Nephron (organoid): ENCODE data around the gene PRIMPOL.

Experiments
- H3K27ac Mint-ChIP-seq, 3 experiments: 2 replicates each; pipeline ENCODE4 v1.8.0; 2020; ENCODE audit warnings: mixed read lengths in 3 of 3, mild to moderate bottlenecking in 2 of 3, moderate library complexity in 1 of 3
- H3K27me3 Mint-ChIP-seq: 2 replicates; pipeline ENCODE4 v1.8.0; 2021; ENCODE audit warnings: low read depth, mild to moderate bottlenecking, moderate library complexity, mixed read lengths
- H3K36me3 Mint-ChIP-seq: 2 replicates; pipeline ENCODE4 v1.8.0; 2020; ENCODE audit warnings: low read depth, mixed read lengths
- H3K4me1 Mint-ChIP-seq: 2 replicates; pipeline ENCODE4 v1.8.0; 2020; ENCODE audit warnings: mixed read lengths
- H3K4me3 Mint-ChIP-seq, 3 experiments: 2 replicates each; pipeline ENCODE4 v1.8.0; 2020; ENCODE audit warnings: mild to moderate bottlenecking in 3 of 3, mixed read lengths in 3 of 3, moderate library complexity in 2 of 3
- H3K9me3 Mint-ChIP-seq: 2 replicates; pipeline ENCODE4 v1.8.0; 2020; ENCODE audit warnings: mixed read lengths
- TF ChIP-seq, protein P1 (sequence below), 3 experiments: fragments of 200-600 bp; sonication (generic); IDR thresholded peaks; one replicate each; pipeline ENCODE4 v1.5.0; 2021; ENCODE audit warnings: antibody characterized with exemption in 3 of 3; ENCODE audit not compliant: unreplicated experiment in 3 of 3

The PRIMPOL gene

DNA sequence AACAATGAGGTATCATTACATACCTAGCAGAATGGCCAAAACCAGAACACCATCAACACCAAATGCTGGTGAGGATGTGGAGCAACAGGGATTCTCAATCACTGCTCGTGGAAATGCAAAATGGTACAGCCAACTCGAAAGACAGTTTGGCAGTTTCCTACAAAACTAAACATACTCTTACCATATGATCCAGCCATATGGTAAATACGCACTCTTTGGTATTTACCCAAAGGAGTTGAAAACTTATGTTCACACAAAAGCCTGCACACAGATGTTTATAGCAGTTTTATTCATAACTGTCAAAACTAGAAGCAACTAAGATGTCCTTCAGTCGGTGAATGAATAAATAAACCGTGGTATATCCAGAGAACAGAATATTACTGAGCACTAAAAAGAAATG lies 8.1 kb upstream of the PRIMPOL start:
- no peaks in the 10 kb centered on the region for H3K9me3 Mint-ChIP-seq
- peaks cover 42% of the 10 kb centered on the region for H3K36me3 Mint-ChIP-seq
- no peak overlapping the region for H3K4me3 Mint-ChIP-seq
- TF ChIP-seq, protein P1, sequence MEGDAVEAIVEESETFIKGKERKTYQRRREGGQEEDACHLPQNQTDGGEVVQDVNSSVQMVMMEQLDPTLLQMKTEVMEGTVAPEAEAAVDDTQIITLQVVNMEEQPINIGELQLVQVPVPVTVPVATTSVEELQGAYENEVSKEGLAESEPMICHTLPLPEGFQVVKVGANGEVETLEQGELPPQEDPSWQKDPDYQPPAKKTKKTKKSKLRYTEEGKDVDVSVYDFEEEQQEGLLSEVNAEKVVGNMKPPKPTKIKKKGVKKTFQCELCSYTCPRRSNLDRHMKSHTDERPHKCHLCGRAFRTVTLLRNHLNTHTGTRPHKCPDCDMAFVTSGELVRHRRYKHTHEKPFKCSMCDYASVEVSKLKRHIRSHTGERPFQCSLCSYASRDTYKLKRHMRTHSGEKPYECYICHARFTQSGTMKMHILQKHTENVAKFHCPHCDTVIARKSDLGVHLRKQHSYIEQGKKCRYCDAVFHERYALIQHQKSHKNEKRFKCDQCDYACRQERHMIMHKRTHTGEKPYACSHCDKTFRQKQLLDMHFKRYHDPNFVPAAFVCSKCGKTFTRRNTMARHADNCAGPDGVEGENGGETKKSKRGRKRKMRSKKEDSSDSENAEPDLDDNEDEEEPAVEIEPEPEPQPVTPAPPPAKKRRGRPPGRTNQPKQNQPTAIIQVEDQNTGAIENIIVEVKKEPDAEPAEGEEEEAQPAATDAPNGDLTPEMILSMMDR (IDR thresholded peaks at IDR 0.05; ENCODE audit: unreplicated experiment in 3 of 3): no peak
- H3K27me3 Mint-ChIP-seq: no peaks in the 10 kb centered on the region
- H3K4me1 Mint-ChIP-seq: peaks cover 10% of the 10 kb centered on the region
- H3K27ac Mint-ChIP-seq: no peak overlapping the region

DNA sequence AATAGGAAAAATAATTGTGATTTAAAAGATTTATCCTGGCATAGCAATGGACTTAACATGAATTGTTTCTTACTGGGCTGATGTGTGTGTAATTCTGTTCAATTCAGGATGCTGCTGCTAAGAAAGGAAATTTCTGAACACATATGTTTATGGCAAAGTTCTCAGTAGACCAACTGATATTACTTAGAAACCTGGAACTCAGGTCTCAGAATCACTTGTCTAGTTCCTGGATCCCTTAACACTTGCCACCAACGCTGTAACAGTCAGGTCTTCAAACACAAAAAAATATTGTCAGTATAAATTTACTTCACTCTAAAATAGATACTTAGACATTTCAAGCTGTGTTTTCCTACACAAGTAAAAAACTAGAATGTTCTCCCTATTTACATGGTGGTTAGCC lies 5.8 kb upstream of the PRIMPOL start:
- no peak overlapping the region for H3K4me3 Mint-ChIP-seq
- H3K36me3 Mint-ChIP-seq: peaks cover 30% of the 10 kb centered on the region
- no peaks in the 10 kb centered on the region for H3K9me3 Mint-ChIP-seq
- TF ChIP-seq, protein P1 (IDR thresholded peaks at IDR 0.05; ENCODE audit: unreplicated experiment in 3 of 3): no peak
- no peak overlapping the region for H3K27ac Mint-ChIP-seq
- peaks cover 28% of the 10 kb centered on the region for H3K4me1 Mint-ChIP-seq
- H3K27me3 Mint-ChIP-seq: no peaks in the 10 kb centered on the region

DNA sequence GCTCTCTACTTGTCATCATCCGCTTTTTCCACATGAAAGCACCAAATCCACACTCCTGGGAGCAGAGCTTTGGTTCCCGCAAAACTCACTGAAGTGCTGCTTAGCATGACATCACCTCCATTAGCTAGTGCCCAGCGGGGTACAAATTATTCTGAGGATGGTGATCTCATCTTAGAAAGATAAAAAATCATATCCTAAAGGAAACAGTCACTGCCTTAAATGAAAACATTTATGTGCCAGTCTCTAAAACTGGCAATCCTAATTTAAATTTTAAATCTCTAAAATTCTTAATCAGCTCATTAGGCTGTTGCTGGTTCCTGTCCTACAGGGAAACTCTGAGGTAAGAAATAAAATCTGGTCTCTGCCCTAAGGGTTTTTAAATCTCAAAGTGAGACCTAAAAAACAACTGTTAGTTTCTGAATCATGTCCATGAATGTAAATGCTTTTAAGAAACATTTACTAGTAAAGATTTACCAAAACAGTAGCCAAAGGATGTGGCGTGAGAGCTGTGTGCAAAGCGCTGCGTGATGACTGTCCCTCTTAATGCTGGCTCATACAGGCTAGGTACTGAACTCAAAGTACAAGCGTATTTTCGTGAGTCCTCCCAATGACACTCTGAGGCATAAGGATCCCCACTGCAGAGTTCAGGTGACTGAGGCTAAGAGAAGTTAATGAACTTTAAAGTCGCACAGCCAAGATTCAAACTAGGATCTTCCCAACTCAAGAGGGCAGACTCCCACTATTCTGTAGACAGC lies 4.8 kb upstream of the PRIMPOL start:
- H3K4me1 Mint-ChIP-seq: peaks cover 28% of the 10 kb centered on the region
- no peaks in the 10 kb centered on the region for H3K9me3 Mint-ChIP-seq
- peak overlapping the region in 2 of 3 experiments; percentile 9 to 24 for H3K27ac Mint-ChIP-seq
- H3K36me3 Mint-ChIP-seq: peaks cover 25% of the 10 kb centered on the region
- H3K4me3 Mint-ChIP-seq: peak overlapping the region in 1 of 3 experiments; percentile 14
- H3K27me3 Mint-ChIP-seq: no peaks in the 10 kb centered on the region
- TF ChIP-seq, protein P1 (IDR thresholded peaks at IDR 0.05; ENCODE audit: unreplicated experiment in 3 of 3): no peak

DNA sequence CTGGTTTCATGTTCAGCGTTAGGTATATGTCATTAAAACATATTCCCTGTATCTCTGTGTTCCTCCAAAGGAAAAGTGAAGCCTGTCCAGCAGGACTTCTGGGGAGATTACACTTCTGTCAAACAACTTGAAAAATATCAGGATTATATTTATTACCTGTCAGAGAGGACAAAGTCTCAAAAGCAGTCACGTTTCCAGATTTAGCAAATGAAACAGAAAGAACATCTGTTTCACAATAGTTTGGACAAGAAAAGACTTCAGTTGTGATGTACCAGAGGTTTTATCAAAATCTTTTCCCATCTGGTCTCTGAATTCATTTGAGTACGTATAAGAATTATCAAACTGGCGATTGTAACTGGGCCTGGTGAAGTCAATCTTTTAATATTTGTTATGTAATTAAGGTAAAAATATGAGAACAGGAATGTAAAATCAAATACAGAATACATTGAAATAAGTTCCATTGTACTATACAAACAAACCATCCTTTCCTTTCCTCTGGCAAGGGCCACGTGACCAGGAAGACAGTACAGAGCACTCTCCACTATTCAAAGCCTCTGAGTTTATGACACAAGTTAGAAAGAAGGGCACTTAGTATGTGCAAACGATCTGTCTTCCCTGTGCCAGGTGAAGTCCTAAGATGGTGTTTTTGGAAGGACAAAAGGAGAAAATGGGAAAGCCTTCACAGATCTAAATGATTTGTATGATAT lies 3.5 kb upstream of the PRIMPOL start:
- Mint-ChIP-seq H3K9me3 (no peaks in the 10 kb centered on the region), H3K27me3 (no peaks in the 10 kb centered on the region)

DNA sequence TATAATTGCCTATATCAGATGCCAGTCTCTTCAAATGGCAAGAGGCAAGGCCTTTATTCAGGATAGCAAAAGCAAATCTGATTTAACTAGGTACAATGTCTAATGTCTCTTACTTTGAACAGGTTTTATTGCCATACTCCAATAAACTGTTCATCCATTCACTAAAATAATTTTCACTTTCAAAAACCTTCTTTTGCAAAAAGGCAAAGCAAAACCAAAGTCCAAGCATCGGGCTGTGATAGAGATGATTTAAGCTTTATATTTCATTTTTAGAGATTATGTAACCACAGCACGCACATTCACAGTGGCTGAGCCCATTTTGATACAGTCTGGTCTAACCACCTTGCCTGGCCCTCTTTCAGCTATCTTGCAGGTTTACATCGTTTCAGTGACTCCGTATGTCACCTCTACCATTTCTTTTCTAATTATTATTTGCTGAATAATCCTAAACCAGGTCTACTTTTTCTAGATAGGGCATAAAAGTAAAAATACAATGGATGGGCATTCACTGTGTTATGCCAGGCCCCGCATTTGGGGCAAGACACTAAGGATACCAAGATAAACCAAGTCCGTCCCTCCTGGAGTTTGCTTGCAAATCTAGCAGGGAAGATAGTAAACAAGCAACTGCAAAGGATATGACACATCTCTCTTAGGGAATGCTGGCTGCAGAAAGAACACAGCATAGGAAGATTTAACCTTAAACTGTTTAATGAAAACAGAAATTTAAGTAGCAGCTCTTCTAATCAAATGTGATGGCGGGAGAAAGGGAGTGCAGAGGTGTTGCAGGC lies 2.1 kb upstream of the PRIMPOL start:
- no peaks in the 10 kb centered on the region for H3K9me3 Mint-ChIP-seq
- peaks cover 16% of the 10 kb centered on the region for H3K36me3 Mint-ChIP-seq
- H3K27me3 Mint-ChIP-seq: no peaks in the 10 kb centered on the region
- peak overlapping the region; percentile 89 to 91 (median 91) for H3K4me3 Mint-ChIP-seq
- peak overlapping the region; percentile 82 to 96 (median 95) for H3K27ac Mint-ChIP-seq
- TF ChIP-seq, protein P1 (IDR thresholded peaks at IDR 0.05; ENCODE audit: unreplicated experiment in 3 of 3): no peak
- H3K4me1 Mint-ChIP-seq: peaks cover 46% of the 10 kb centered on the region

More for the DNA sequence above, 3.5 kb upstream of the PRIMPOL start:
- Mint-ChIP-seq H3K36me3 (peaks cover 24% of the 10 kb centered on the region), H3K4me3 (peak overlapping the region; percentile 68 to 91 (median 89)), H3K27ac (peak overlapping the region; percentile 25 to 58 (median 36)), H3K4me1 (peaks cover 38% of the 10 kb centered on the region)
- TF ChIP-seq, protein P1 (IDR thresholded peaks at IDR 0.05; ENCODE audit: unreplicated experiment in 3 of 3): no peak
